BLaER1 (cell line): Measurements from ENCODE around the gene PRDX3.

Experiments
- H3K27ac ChIP-seq: shearing (Covaris generic); formaldehyde crosslinking; 2 replicates; pipeline ENCODE4 v1.8.1; 2022
- H3K27me3 ChIP-seq: shearing (Covaris generic); formaldehyde crosslinking; 2 replicates; pipeline ENCODE4 v1.8.1; 2022
- H3K36me3 ChIP-seq: shearing (Covaris generic); formaldehyde crosslinking; 2 replicates; pipeline ENCODE4 v1.8.1; 2022
- H3K4me1 ChIP-seq: shearing (Covaris generic); formaldehyde crosslinking; 2 replicates; pipeline ENCODE4 v1.8.1; 2022
- H3K4me2 ChIP-seq: shearing (Covaris generic); formaldehyde crosslinking; 2 replicates; pipeline ENCODE4 v1.8.1; 2022
- H3K4me3 ChIP-seq: shearing (Covaris generic); formaldehyde crosslinking; 2 replicates; pipeline ENCODE4 v1.8.1; 2022
- H3K9ac ChIP-seq: shearing (Covaris generic); formaldehyde crosslinking; 2 replicates; pipeline ENCODE4 v1.8.1; 2022
- H3K9me3 ChIP-seq: shearing (Covaris generic); formaldehyde crosslinking; 2 replicates; pipeline ENCODE4 v1.8.1; 2022
- H4K20me1 ChIP-seq: shearing (Covaris generic); formaldehyde crosslinking; 2 replicates; pipeline ENCODE4 v1.8.1; 2022
- Cebpa-rat ChIP-seq: shearing (Covaris generic); IDR thresholded peaks from 2 replicates; pipeline ENCODE4 v1.8.1; 2022

Gene PRDX3

GRCh38 chr10:119132521-119133345 lies 45.9 kb downstream of the PRDX3 start:
- no peak for TF ChIP-seq Cebpa-rat
- no peaks in the 10 kb centered on the region for H4K20me1 ChIP-seq
- H3K4me3 ChIP-seq: no peak overlapping the region
- no peak overlapping the region; the same call in 1 of the 2 replicates for H3K9ac ChIP-seq
- peaks cover 24% of the 10 kb centered on the region for H3K4me1 ChIP-seq
- H3K36me3 ChIP-seq: peaks cover 71% of the 10 kb centered on the region
- H3K27ac ChIP-seq: peak overlapping the region; percentile 73
- no peaks in the 10 kb centered on the region for H3K9me3 ChIP-seq
- H3K27me3 ChIP-seq: no peaks in the 10 kb centered on the region
- H3K4me2 ChIP-seq: no peak overlapping the region

- Histone ChIP-seq H3K27ac (peak overlapping the region; percentile 73), H3K4me2 (peak overlapping the region; percentile 75), H3K27me3 (no peaks in the 10 kb centered on the region), H3K36me3 (peaks cover 79% of the 10 kb centered on the region), H3K4me1 (peaks cover 24% of the 10 kb centered on the region), H3K9ac (peak overlapping the region; percentile 67), H4K20me1 (no peaks in the 10 kb centered on the region), H3K4me3 (peak overlapping the region; percentile 55), H3K9me3 (no peaks in the 10 kb centered on the region)
- TF ChIP-seq Cebpa-rat: peak; percentile 51
Measured at GRCh38 chr10:119131512-119132240, 46.9 kb downstream of the PRDX3 start.

GRCh38 chr10:119129721-119130120 lies 48.9 kb downstream of the PRDX3 start:
- Histone ChIP-seq H3K9me3 (no peaks in the 10 kb centered on the region), H3K4me2 (no peak overlapping the region), H4K20me1 (no peaks in the 10 kb centered on the region), H3K9ac (no peak overlapping the region), H3K4me3 (no peak overlapping the region), H3K27ac (no peak overlapping the region), H3K36me3 (peaks cover 85% of the 10 kb centered on the region), H3K4me1 (peaks cover 24% of the 10 kb centered on the region), H3K27me3 (no peaks in the 10 kb centered on the region)
- no peak for TF ChIP-seq Cebpa-rat

- Histone ChIP-seq H3K4me3 (no peak overlapping the region), H4K20me1 (no peaks in the 10 kb centered on the region), H3K36me3 (peaks cover 97% of the 10 kb centered on the region), H3K4me2 (no peak overlapping the region), H3K9me3 (no peaks in the 10 kb centered on the region), H3K4me1 (peaks cover 7% of the 10 kb centered on the region), H3K27ac (no peak overlapping the region), H3K27me3 (no peaks in the 10 kb centered on the region), H3K9ac (no peak overlapping the region)
- no peak for TF ChIP-seq Cebpa-rat
Measured at GRCh38 chr10:119125942-119126341, 52.7 kb downstream of the PRDX3 start.

- TF ChIP-seq Cebpa-rat: no peak
- Histone ChIP-seq H3K4me3 (no peak overlapping the region), H3K9me3 (no peaks in the 10 kb centered on the region), H3K4me2 (no peak overlapping the region), H3K36me3 (peaks cover 89% of the 10 kb centered on the region), H4K20me1 (no peaks in the 10 kb centered on the region), H3K9ac (no peak overlapping the region), H3K27ac (no peak overlapping the region), H3K27me3 (no peaks in the 10 kb centered on the region), H3K4me1 (peaks cover 5% of the 10 kb centered on the region)
Measured at GRCh38 chr10:119120875-119121274, 57.7 kb downstream of the PRDX3 start.

GRCh38 chr10:119120413-119120867 lies 58.2 kb downstream of the PRDX3 start:
- no peak for TF ChIP-seq Cebpa-rat
- no peaks in the 10 kb centered on the region for H4K20me1 ChIP-seq
- no peaks in the 10 kb centered on the region for H3K9me3 ChIP-seq
- no peak overlapping the region for H3K4me2 ChIP-seq
- peaks cover 7% of the 10 kb centered on the region for H3K4me1 ChIP-seq
- H3K36me3 ChIP-seq: peaks cover 89% of the 10 kb centered on the region
- no peak overlapping the region for H3K27ac ChIP-seq
- H3K4me3 ChIP-seq: no peak overlapping the region
- H3K9ac ChIP-seq: no peak overlapping the region
- no peaks in the 10 kb centered on the region for H3K27me3 ChIP-seq

GRCh38 chr10:119119400-119119799 lies 59.2 kb downstream of the PRDX3 start:
- no peak for TF ChIP-seq Cebpa-rat
- no peaks in the 10 kb centered on the region for H3K27me3 ChIP-seq
- peaks cover 86% of the 10 kb centered on the region for H3K36me3 ChIP-seq
- no peak overlapping the region for H3K9ac ChIP-seq
- no peak overlapping the region for H3K4me2 ChIP-seq
- no peaks in the 10 kb centered on the region for H3K9me3 ChIP-seq
- H3K27ac ChIP-seq: no peak overlapping the region
- H4K20me1 ChIP-seq: no peaks in the 10 kb centered on the region
- peaks cover 7% of the 10 kb centered on the region for H3K4me1 ChIP-seq
- no peak overlapping the region for H3K4me3 ChIP-seq

- Histone ChIP-seq H3K4me2 (no peak overlapping the region), H3K36me3 (peaks cover 86% of the 10 kb centered on the region), H3K4me1 (peaks cover 7% of the 10 kb centered on the region), H3K9me3 (no peaks in the 10 kb centered on the region), H3K9ac (no peak overlapping the region), H4K20me1 (no peaks in the 10 kb centered on the region), H3K4me3 (no peak overlapping the region), H3K27me3 (no peaks in the 10 kb centered on the region), H3K27ac (no peak overlapping the region)
- TF ChIP-seq Cebpa-rat: no peak
Measured at GRCh38 chr10:119118231-119118630, 60.4 kb downstream of the PRDX3 start.
